Measurements from ENCODE around the gene NCF4. TPM values are rescaled to one million over a fixed set of nuclear protein-coding genes. Genes with fewer than 3 reads are reported as not detected.

NCF4 gene
- total RNA-seq, 1 experiment from 2014 or later = not detected

GRCh38 chr22:36833073-36833472, 27.7 kb upstream of the NCF4 start:
- no peak for TF ChIP-seq CTCF (conservative IDR thresholded peaks at IDR 0.05; ENCODE audit: low read depth, low read length)
- no peak for TF ChIP-seq EZH2 (IDR thresholded peaks at IDR 0.05; ENCODE audit: borderline replicate concordance, low read depth, low read length, poor library complexity, severe bottlenecking)
- CTCF ChIA-PET = interaction anchor here (0.6 to 1.0 kb wide), 2 partner anchors 23 to 57 kb away, joined by 3 to 5 read pairs; partner anchors contain the start of gene IFT27
- POLR2A ChIA-PET (ENCODE audit: low non-redundant PET) = no interaction called here

GRCh38 chr22:36835903-36836302, 24.9 kb upstream of the NCF4 start:
- BruUV-seq (replicated peaks) = no TSS peak
- TF ChIP-seq EZH2 (IDR thresholded peaks at IDR 0.05; ENCODE audit: borderline replicate concordance, low read depth, low read length, poor library complexity, severe bottlenecking) (no peak), CTCF (conservative IDR thresholded peaks at IDR 0.05; ENCODE audit: low read depth, low read length) (no peak)
- Histone ChIP-seq H3K9me3 (ENCODE audit: low read depth, low read length, poor library complexity, severe bottlenecking) (no peaks in the 10 kb centered on the region), H3K4me1 (ENCODE audit: insufficient read depth, low read length, poor library complexity, severe bottlenecking) (no peaks in the 10 kb centered on the region), H3K36me3 (ENCODE audit: insufficient read depth, low read length, poor library complexity, severe bottlenecking) (no peaks in the 10 kb centered on the region), H3K27me3 (replicated peaks; ENCODE audit: insufficient read depth, low read depth, low read length, poor library complexity) (no peaks in the 10 kb centered on the region), H3K4me3 (ENCODE audit: low read depth, low read length, poor library complexity, severe bottlenecking) (no peak overlapping the region), H3K27ac (ENCODE audit: low read depth, low read length, poor library complexity, severe bottlenecking) (no peak overlapping the region)
- ChIA-PET POLR2A (ENCODE audit: low non-redundant PET) (no interaction called here), CTCF (no interaction called here)
- DNase-seq (ENCODE audit: low spot score) = no peak
- intact Hi-C loops (cut with micrococcal nuclease; ENCODE audit: unreplicated experiment) = no loop called here

More at GRCh38 chr22:36833073-36833472, 27.7 kb upstream of the NCF4 start:
- Histone ChIP-seq H3K36me3 (ENCODE audit: insufficient read depth, low read length, poor library complexity, severe bottlenecking) (no peaks in the 10 kb centered on the region), H3K4me1 (ENCODE audit: insufficient read depth, low read length, poor library complexity, severe bottlenecking) (no peaks in the 10 kb centered on the region), H3K27me3 (replicated peaks; ENCODE audit: insufficient read depth, low read depth, low read length, poor library complexity) (peaks cover 8% of the 10 kb centered on the region), H3K27ac (ENCODE audit: low read depth, low read length, poor library complexity, severe bottlenecking) (no peak overlapping the region), H3K9me3 (ENCODE audit: low read depth, low read length, poor library complexity, severe bottlenecking) (no peaks in the 10 kb centered on the region), H3K4me3 (ENCODE audit: low read depth, low read length, poor library complexity, severe bottlenecking) (no peak overlapping the region)
- DNase-seq (ENCODE audit: low spot score) = no peak
- intact Hi-C loops (cut with micrococcal nuclease; ENCODE audit: unreplicated experiment) = no loop called here
- BruUV-seq (replicated peaks) = no TSS peak

- POLR2A ChIA-PET (ENCODE audit: low non-redundant PET) = no interaction called here
- no TSS peak for BruUV-seq (replicated peaks)
- Histone ChIP-seq H3K36me3 (ENCODE audit: insufficient read depth, low read length, poor library complexity, severe bottlenecking) (no peaks in the 10 kb centered on the region), H3K4me3 (ENCODE audit: low read depth, low read length, poor library complexity, severe bottlenecking) (no peak overlapping the region), H3K9me3 (ENCODE audit: low read depth, low read length, poor library complexity, severe bottlenecking) (no peaks in the 10 kb centered on the region), H3K27me3 (replicated peaks; ENCODE audit: insufficient read depth, low read depth, low read length, poor library complexity) (peaks cover 4% of the 10 kb centered on the region), H3K4me1 (ENCODE audit: insufficient read depth, low read length, poor library complexity, severe bottlenecking) (no peaks in the 10 kb centered on the region), H3K27ac (ENCODE audit: low read depth, low read length, poor library complexity, severe bottlenecking) (no peak overlapping the region)
- intact Hi-C loops (cut with micrococcal nuclease; ENCODE audit: unreplicated experiment) = no loop called here
- no peak for DNase-seq (ENCODE audit: low spot score)
- CTCF ChIA-PET = no interaction called here
- TF ChIP-seq CTCF (conservative IDR thresholded peaks at IDR 0.05; ENCODE audit: low read depth, low read length) (no peak), EZH2 (IDR thresholded peaks at IDR 0.05; ENCODE audit: borderline replicate concordance, low read depth, low read length, poor library complexity, severe bottlenecking) (no peak)
These were observed 22.4 kb upstream of the NCF4 start for GRCh38 chr22:36838119-36839030.
